CD4-positive, alpha-beta T cell treated with Interleukin-4 for 4 hours (primary cell): Measurements from ENCODE around the gene LKAAEAR1.

Experiments
- DNase-seq: peaks from one replicate; pipeline ENCODE4 v3.0.0-alpha.2; 2020

The LKAAEAR1 gene

DNA sequence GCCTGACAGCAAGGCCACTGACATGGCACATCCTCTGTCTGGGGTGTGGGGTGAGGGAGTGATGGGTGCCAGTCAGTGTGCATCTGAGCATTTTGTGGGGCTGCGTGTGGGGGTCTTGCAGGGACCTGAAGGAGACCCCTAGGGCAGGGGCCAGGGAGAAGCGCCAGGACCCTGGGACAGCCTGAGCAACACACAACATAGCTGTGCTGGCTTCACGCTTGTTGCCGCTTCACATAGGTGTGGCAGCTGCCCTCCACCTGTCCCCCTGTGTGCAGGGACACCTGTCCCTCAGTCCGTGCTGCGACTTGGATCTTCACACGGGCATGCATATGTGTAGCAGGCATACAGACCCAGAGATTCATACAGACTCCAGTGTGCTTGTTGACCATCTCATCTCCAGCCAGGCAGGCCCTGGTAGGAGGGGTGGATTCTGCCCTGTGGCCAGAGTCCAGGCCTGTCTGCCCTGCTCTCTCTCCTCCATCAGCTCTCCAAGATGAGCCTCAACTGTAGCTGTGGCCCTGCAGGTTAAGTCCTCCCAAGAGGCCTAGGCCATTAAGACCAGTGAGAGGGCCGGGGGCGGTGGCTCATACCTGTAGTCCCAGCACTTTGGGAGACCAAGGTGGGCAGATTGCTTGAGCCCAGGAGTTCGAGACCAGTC, 26.3 kb upstream of the LKAAEAR1 start:
- no peak for DNase-seq

DNA sequence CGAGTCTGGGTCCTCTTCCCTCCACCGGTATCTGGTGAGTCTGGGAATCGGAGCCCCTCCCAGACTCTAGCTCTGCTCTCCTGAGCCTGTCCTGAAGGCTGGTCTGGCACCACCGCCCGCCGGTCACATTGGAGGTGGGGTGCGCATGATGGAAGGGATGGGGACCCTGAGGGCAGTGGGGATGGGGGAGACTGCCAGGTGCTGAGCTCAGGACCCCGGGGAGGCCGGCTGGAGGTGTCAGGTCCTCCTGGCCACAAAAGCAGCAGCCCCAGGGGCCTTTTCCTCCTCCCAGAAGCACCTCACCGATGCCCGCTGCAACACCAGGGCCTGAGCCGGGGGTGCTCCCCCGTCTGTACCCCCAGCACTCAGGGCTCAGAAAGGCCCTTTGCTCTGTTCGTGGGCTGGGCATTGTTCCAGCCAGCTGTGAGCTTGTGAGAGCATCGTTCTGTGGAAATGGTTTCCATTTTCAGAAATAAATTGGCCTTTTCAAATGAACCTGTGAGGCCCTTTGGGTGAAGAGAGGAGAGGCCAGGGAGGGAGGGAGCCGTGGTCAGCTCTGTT, 25.7 kb upstream of the LKAAEAR1 start:
- no peak for DNase-seq

DNA sequence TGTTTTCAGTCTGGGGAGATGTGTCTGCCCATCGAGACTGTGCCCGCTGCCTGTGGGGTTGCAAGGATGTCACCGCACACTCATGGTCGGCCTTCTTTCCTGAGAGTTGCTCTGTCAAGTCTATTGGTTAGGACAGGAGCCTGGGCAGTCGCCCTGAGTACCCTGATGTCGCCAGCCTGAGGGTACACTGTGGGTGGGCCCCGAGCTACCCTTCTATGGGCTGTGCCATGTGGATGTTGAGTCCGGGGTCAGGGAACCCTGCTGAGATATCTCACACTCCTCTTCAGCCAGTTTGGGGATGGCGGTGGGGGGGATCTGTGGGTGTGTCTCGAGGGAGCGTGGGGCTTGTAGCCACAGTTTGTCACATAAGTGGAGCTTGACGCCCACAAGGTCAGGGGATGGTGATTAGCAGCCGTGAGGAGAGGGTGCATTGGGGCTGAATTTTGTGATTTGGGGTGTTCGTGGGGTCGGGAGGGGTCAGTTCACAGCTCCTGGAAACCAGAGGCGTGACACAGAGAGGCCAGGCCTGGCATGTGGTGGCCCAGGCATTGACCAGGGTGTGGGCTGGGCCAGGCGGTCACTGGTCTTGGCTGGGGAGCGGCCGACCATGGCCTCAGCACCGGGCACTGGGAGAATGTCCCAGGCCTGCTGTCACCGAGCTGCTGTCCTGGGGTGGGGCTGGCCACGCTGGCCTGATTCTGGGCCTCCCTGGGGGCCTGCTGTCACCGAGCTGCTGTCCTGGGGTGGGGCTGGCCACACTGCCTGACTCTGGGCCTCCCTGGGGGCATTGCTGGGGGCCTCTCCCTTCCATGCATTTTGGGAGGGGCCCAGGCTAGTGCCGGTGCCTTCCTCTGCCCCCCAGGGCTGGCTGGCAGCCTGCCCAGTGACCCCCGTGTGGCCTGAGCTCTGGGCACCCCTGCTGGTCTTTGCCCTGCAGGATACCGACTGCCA, 24.8 kb upstream of the LKAAEAR1 start:
- DNase-seq, result no peak

DNA sequence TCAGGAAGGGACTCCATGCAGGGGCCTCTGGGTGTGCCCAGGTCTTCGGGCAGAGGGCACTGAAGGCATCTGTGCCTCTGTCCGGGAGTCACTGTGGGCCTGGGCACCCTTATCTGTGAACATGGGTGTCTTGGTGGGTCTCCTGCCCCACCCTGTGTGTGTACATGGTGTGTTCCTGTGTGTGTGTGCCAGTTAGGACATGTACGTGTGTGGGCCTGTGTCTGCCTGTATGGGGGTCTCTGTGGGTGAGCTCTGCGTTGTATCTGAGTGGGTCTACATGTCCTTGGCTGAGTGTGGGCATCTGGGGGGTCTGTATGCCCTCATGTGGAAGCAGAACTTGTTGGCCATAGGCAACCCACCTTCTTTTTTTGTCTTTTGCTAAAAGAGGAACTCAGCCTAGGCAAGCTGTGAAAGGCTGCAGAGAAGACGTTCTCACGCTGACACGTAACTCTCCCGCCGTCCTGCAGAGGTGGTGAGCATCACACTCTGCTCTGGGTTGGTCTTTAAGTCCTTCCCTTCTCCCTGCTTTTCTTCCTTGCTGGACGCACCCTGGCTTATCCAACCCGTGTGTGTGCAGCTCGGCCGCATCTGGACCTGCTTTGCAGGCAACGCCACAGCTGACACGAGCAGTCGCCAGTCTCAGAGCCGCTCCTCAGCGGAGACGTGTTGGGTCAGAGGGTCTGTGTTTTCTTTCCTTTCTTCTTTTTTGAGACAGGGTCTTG, 23.7 kb upstream of the LKAAEAR1 start:
- DNase-seq, result no peak

DNA sequence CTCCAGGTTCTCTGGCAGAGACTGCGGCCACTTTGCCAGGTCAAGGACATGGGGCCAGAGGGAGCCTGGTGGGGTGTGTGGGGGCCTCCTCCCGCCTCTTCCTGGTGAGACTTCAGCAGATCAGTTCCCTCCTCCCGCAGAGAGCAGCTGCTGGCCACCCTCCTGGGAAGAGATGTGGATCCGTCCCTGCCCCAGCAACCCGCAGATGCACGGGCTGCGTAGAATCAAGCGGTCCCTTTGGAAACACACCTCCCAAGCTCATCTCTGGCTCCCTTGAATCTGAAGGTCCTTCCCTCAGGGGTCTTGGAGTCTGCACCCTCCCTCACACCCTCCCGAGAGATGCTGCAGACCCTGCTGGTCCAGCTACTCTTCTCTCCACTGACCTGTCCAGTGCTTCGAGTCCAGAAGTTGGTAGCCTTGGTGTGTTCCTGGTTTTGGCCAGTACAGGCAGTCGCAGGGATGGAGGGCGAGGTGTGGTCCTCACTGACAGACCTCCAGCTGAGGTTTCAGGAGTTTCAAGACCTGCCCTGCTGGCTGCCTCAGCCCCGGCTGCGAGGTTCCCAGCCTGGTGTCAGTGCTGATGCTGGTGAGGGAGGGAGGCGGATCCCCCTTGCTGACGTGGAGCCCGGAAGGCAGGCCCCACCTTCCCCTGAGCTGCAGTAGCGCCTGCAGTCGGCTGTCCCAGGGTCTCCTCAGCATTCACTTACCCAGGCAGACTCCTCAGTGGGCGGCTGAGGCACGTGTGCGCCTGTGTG, 23.0 kb upstream of the LKAAEAR1 start, which contains the start of gene NPBWR2:
Gene NPBWR2, minus strand, starts transcription at position 585 of the 755 bp plus-strand sequence. CDS start 734 bp downstream, outside the sequence.
- no peak for DNase-seq

DNA sequence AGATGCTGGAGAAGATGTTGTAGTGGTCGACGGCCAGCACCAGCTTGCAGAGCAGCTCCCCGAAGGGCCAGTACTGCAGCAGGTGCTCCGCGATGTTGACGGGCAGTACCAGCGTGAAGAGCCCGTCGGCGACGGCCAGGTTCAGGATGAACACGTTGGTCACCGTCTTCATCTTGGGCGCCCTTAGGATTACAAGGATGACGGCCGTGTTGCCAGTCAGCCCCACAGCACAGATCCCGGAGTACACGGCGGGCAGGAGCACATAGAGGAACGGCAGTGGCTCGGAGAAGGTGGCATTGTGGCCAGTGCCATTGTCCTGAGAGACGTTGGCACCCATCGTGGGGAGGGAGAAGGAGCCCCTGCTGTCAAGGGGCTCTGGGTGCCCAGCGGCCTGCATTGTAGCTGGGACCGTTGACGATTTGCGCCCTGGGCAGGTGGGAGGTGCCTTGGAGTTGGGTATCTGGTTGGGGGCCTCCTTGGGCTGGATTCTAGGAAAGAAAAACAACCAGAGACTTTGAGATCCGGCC, 22.3 kb upstream of the LKAAEAR1 start:
- no peak for DNase-seq

DNA sequence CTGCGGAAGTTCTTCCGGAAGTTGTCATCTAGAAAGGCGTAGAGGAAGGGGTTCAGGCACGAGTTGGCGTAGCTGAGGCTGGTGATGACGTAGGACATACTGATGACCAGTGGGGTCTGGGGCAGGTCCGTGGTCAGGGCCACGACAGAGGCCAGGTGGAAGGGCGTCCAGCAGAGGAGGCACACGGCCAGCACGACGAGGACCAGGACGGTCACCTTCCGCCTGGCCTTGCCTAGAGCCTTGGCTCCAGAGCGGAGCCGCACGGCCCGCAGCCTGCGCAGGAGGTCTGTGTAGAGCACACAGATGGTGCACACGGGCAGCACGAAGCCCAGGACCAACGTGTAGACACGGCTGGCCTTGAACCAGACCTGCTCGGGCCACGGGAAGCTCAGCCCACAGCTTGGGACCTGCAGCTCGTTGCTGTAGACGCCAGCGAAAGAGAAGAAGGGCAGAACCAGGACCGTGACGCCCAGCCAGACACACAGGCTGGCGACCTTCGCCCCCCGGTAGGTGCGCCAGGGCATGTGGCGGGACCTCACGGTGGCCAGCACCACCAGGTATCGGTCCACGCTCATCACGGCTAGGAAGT, 21.7 kb upstream of the LKAAEAR1 start:
- DNase-seq, result no peak

DNA sequence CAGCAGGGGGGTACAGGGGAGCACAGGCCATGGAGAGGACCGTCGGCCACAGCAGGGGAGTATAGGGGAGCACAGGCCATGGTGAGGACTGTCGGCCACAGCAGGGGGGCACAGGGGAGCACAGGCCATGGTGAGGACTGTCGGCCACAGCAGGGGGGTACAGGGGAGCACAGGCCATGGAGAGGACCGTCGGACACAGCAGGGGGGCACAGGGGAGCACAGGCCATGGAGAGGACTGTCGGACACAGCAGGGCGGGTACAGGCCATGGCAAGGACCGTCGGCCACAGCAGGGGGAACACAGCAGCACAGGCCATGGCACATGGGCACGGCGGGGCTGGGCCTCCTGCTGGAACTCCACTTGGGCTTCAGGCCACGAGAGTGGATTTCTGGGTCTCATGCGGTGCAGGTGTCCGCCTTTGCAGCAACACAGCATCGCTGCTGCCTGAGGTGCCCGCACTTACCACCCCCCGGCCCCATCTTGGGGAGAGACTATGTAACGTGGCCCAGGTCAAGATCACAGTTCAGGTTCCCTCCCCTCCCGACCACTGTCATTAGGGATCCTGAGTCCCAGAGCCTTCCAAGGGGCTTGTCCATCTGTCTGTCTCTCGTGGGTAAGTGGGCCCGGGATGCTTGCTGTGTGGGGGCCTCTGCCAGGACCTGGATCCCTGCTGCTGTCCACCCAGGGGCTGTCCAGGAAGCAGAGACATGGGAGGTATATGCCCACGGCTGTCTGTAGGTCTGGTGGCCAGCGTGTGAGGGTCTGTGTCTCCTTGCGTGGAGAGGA, 20.7 kb upstream of the LKAAEAR1 start:
- DNase-seq, result no peak

DNA sequence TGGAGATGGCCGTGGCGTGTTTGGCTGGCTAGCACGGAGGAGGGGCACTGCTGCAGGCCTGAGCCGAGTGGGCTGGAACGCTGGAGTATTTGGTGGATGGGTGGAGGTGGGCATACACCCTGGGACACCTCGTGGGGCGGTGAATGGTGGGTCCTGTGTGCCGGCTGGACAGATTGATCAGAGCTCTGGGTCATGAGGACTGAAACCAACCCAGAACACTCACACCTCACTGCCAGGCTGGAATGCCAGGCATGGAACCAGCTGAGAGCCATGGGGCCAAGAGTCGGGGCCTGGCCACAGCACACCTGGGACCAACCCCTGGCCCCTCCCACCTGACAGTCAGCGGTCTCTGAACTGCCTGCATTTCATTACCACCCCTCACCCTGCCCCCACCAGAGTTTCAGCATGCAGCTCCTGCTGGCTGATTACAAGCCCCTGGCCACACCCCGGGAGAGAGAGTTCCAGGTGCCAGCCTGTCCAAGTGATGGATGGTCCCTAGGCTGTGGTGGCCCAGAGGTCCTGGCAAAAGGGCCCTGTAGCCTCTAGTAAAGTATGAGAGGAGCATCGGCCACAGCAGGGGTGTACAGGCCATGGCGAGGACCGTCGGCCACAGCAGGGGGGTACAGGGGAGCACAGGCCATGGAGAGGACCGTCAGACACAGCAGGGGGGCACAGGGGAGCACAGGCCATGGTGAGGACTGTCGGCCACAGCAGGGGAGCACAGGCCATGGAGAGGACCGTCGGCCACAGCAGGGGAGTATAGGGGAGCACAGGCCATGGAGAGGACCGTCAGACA, 19.9 kb upstream of the LKAAEAR1 start:
- DNase-seq, result no peak

DNA sequence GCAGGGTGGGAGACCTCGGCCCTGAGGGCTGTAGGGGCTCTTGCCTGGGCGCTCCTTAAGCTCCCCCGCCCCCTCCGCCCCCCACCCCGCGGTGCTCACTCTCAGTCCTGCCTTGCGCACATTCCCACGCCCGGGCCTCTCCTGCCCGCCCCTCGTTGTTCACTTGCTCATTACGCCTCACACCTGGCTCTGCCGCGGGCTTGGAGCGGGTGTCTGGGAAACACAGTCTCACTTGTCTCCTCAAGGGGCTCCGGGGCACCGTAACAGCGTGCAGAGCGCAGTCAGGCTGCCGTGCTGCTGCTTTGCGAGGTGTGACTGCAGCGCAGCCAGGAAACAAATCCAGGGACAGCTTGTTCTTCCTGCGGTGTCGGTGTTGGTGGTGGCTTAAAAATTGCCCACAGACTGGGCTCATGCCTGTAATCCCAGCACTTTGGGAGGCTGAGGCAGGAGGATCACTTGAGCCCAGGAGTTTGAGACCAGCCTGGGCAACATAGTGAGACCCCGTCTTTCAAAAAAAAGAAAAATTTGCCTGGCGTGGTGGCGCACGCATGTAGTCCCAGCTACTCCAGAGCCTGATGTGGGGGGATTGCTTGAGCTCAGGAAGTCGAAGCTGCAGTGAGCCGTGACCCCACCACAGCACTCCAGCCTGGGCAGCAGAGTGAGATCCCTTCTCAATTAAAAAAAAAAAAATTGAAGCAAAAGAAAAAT, 18.6 kb upstream of the LKAAEAR1 start:
- DNase-seq, result no peak

DNA sequence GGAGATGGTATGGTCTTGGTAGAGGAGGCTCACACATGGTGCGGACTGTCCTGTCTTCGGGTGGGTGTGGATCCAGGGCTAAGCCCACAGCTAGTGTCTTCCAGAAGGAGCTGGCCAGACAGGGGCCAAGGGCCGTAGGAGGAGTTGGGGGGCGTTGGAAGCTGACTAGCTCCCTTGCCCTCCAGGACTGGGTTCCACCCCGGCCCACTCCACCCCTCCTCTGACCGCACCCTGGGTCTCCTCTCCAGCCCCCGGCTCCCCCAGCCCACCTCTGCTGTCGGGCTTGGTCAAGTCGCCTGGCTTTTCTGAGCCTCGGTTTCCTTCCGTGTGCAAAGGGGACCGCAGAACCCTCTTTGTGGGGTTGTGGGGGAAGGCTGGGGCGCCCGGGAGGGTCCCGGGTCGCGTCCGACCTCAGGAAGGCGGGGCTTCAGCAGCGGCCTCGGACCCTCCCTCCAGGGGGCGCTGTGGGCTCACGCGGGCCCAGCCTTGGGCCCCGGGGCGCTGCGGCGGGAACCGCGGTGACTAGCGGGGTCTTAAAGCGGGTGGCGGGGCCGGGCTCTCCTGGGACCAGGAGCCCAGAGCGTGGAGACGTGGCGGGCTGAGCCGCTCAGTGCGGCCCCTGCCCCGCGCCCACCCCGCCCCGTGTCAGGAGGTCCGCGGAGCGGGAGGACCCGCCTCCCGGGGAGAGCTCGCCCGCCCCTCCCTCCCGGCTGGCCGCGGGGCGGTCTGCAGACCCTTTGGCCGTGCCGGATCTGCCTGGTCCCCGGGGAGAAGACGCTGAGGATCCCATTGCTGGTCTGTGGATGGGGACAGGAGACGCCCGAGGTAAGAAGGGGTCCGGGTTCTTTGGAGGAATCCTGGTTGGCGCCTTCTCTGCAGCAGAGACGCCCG, 17.8 kb upstream of the LKAAEAR1 start:
- DNase-seq, result peak; percentile 36

DNA sequence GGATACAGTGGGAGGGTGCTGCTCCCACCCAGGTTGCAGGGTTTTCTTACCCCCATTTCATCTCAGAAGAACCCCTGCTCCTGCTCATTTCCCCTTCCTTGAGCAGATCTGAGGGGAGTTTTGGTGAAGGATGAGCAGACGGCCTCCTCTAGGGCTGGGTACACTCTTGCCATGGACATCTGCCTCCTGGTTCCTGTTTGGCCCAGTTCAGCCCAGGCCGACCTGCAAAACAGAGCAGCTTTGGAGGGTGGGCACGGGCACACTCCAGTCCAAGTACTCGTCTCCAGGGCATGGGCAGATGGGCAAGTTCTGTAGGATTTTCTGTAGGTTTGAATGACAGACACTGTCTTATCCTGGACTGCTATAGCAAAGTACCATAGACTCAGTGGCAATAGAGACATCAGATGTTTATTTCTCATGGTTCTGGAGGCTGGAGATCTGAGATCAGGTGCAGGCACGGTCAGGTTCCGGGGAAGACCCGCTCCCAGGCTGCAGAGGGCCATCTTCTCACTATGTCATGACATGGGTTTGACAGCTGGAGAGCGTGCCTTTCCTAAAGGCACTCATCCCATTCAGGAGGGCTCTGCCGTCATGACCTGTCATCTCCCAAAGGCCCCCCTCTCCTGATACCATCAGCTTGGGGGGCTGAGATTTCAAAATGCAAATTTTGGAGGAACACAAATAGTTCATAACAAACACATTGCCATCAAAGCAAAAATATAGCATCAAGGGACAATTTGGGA, 16.9 kb upstream of the LKAAEAR1 start:
- DNase-seq, result no peak

DNA sequence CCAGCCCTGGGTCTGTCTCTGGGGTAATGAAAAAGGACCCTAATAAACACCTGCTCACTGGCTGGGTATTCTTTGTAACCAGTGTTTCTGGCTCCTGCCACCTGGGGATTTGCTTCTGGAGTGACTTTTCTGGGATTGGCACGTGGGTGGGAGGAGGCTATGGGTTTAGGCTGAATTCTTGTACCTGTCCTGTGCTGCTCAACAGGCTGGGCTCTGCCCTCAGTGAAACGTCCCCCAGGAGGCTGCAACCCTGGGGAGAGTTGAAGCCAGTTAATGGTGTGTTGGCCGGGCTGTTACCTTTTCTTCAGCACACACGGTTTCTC, 16.3 kb upstream of the LKAAEAR1 start:
- no peak for DNase-seq

DNA sequence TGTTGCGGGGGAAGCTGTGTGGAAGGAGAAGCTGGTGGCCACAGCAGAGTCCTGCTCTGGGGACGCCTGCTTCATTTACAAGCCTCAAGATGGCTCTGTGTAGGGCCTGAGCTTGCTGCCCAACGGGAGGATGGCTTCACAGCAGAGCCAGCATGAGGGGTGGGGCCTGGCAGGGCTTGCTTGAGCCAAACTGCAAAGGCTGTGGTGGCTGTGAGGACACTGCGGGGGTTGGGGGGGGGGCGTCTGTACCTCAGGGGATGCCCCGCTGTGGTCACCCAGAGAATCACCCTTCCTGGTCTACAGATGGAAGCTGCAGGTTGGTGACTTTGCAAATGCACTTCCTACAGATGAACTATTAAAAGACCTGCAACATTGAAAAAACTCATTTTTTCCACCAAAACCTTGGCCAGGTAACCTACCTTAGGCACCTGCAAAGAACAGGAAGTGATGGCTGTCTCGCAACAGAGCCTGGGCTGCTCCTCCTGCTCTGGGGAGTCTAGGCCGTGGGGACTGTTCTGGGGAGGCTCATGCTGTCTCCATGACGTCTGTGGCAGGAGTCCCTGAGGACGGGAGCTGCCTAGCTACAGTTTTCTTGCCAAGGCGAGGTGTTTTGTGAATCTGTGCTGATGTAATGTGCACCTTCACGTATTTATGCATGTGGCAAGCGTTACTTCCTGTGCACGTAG, 15.8 kb upstream of the LKAAEAR1 start:
- no peak for DNase-seq

DNA sequence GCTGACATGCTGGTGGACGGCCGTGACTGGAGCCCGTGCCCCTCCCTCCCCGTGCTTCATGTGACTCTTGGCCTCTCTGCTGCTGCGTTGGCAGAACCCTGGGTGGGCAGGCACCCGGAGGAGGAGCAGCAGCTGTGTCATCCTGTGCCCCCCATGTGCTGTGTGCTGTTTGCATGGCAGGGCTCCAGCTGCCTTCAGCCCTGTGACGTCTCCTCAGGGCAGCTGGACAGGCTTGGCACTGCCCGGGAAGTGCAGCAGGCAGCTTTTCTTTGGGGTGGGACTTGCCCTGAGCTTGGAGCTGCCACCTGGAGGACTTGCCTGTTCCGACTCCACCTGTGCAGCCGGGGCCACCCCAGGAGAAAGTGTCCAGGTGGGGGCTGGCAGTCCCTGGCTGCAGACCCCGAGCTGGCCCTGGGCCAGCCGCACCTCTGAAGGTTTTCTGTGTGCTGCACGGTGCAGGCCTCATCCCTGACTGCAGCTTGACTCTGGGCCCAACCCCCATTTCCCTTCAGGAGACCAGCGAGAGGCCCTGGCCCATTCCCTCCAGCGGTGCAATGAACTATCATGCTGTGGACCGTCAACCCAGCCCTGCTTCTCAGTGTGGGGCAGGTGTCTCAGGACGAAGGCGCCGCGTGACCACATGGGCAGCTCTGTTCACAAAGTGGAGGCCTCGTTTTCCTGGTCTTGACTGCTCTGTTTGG, 15.0 kb upstream of the LKAAEAR1 start:
- no peak for DNase-seq

DNA sequence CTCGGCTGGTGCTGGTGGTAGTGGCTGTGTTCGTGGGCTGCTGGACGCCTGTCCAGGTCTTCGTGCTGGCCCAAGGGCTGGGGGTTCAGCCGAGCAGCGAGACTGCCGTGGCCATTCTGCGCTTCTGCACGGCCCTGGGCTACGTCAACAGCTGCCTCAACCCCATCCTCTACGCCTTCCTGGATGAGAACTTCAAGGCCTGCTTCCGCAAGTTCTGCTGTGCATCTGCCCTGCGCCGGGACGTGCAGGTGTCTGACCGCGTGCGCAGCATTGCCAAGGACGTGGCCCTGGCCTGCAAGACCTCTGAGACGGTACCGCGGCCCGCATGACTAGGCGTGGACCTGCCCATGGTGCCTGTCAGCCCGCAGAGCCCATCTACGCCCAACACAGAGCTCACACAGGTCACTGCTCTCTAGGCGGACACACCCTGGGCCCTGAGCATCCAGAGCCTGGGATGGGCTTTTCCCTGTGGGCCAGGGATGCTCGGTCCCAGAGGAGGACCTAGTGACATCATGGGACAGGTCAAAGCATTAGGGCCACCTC, 14.3 kb upstream of the LKAAEAR1 start:
- no peak for DNase-seq
